T-cell (primary cell): Measurements from ENCODE around the gene CACNB2. TPM values are rescaled to one million over a fixed set of nuclear protein-coding genes. Genes with fewer than 3 reads are reported as not detected.

Experiments
- ATAC-seq, 4 experiments: fragments of 200-7000 bp in 3 of 4; fragments of 150-1000 bp in 1 of 4; cut with Tn5 transposase; replicated peaks in 1 of 4; 1 replicate in 3 of 4; 2 replicates in 1 of 4; pipeline ENCODE4 v1.10.0; 2021; ENCODE audit warnings: moderate library complexity in 3 of 4, mild to moderate bottlenecking in 2 of 4, moderate number of reproducible peaks in 1 of 4
- CTCF ChIA-PET, 2 donors: fragments of 300-600 bp; sonication (Branson Sonifier 250); formaldehyde crosslinking; loops; one replicate each; lab custom pipeline; 2022; ENCODE audit warnings: antibody characterized with exemption in 2 of 2; lab: Charles Lee
- POLR2A ChIA-PET, 2 donors: fragments of 300-600 bp; sonication (Branson Sonifier 250); formaldehyde crosslinking; loops; one replicate each; lab custom pipeline; 2022; ENCODE audit warnings: antibody characterized with exemption in 2 of 2; lab: Charles Lee
- DNase-seq, 35 experiments: peaks; one replicate each; pipeline versions ENCODE4 v3.0.0 to v3.0.0-alpha.2; 2013 to 2023
- H3K27ac ChIP-seq: one replicate; pipeline ENCODE4 v1.5.1; 2013; ENCODE audit warnings: low read length
- H3K27me3 ChIP-seq, 2 experiments: replicated peaks in 1 of 2; 1 replicate in 1 of 2; 2 replicates in 1 of 2; pipeline versions ENCODE4 v1.6.1 to v1.7.0; 2013; ENCODE audit warnings: low read length in 1 of 2, mixed read lengths in 1 of 2; ENCODE audit not compliant: control insufficient read depth in 2 of 2, insufficient read depth in 2 of 2; ENCODE audit errors: extremely low read depth in 1 of 2
- H3K36me3 ChIP-seq, 2 donors: 1 replicate in 1 of 2; 2 replicates in 1 of 2; pipeline versions ENCODE4 v1.6.1 to v1.7.0; 2013; ENCODE audit warnings: low read length in 1 of 2; ENCODE audit not compliant: control insufficient read depth in 2 of 2, insufficient read depth in 1 of 2; ENCODE audit errors: extremely low read depth in 1 of 2
- H3K4me1 ChIP-seq, 2 experiments: 1 replicate in 1 of 2; 2 replicates in 1 of 2; pipeline versions ENCODE4 v1.6.1 to v1.7.0; 2013; ENCODE audit warnings: low read length in 2 of 2, mixed read lengths in 1 of 2; ENCODE audit not compliant: insufficient read depth in 2 of 2, control insufficient read depth in 1 of 2; ENCODE audit errors: extremely low read depth in 1 of 2
- H3K4me3 ChIP-seq, 2 donors: 1 replicate in 1 of 2; 2 replicates in 1 of 2; pipeline versions ENCODE4 v1.5.1 to v1.7.0; 2013; ENCODE audit warnings: mild to moderate bottlenecking in 2 of 2, low read length in 1 of 2, moderate library complexity in 1 of 2; ENCODE audit not compliant: control insufficient read depth in 1 of 2; ENCODE audit errors: extremely low read depth in 1 of 2
- H3K9me3 ChIP-seq: 2 replicates; pipeline ENCODE4 v1.7.0; 2013
- H3K27ac Mint-ChIP-seq, 2 donors: one replicate each; pipeline ENCODE4 v1.8.0; 2020 to 2021; ENCODE audit warnings: mild to moderate bottlenecking in 2 of 2, mixed read lengths in 2 of 2
- H3K27me3 Mint-ChIP-seq, 2 donors: one replicate each; pipeline ENCODE4 v1.8.0; 2021 to 2022; ENCODE audit warnings: mixed read lengths in 2 of 2
- H3K36me3 Mint-ChIP-seq: one replicate; pipeline ENCODE4 v1.8.0; 2021; ENCODE audit warnings: mixed read lengths
- H3K4me1 Mint-ChIP-seq, 3 donors: one replicate each; pipeline ENCODE4 v1.8.0; 2020 to 2022; ENCODE audit warnings: mixed read lengths in 3 of 3, mild to moderate bottlenecking in 1 of 3
- H3K4me3 Mint-ChIP-seq, 3 donors: one replicate each; pipeline ENCODE4 v1.8.0; 2020 to 2022; ENCODE audit warnings: mild to moderate bottlenecking in 3 of 3, mixed read lengths in 3 of 3, moderate library complexity in 3 of 3
- H3K9me3 Mint-ChIP-seq, 3 donors: one replicate each; pipeline ENCODE4 v1.8.0; 2020 to 2022; ENCODE audit warnings: mixed read lengths in 3 of 3
- WGBS: methylation state at CpG from one replicate; pipeline ENCODE4 v1.1.5; 2013; ENCODE audit warnings: missing lambda C conversion rate; ENCODE audit not compliant: insufficient coverage; 5-methylcytosine and 5-hydroxymethylcytosine counted together
- total RNA-seq, 35 experiments: library from RNA in 6 of 35; stranded (reverse) in 6 of 35; fragments of 120-200 nt in 1 of 35; gene quantifications; one replicate each; pipeline versions ENCODE4 v1.2.1 to v1.2.4 and lab custom pipeline; 2013 to 2026

The CACNB2 gene
- total RNA-seq, 5 donors from 2014 or later (not counting 1 experiment from before 2014, with no cell fraction given): not detected

DNA sequence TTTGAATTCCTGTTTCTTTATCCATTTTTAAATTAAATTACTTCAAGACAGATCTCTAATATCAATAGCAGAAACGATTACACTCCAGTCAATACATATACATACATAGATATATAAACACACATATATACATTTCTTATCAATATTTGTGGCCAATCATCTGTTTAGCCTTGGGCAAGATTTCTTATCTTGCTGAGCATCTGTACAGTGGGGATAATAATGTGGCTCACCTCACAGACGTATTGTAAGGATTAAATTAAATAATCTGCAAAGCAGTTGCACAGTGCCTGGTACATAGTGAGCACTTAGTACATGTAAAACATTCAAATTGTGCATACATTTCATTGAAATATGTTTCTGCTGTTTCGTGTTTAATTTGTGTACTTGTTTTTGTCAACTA, 17.5 kb upstream of the CACNB2 start:
- no peaks in the 10 kb centered on the region for H3K36me3 ChIP-seq
- Mint-ChIP-seq H3K9me3 (no peaks in the 10 kb centered on the region), H3K4me1 (no peaks in the 10 kb centered on the region), H3K4me3 (no peak overlapping the region), H3K36me3 (no peaks in the 10 kb centered on the region), H3K27me3 (peaks cover 0 to 4% of the 10 kb centered on the region in 2 donors), H3K27ac (no peak overlapping the region)
- H3K27me3 ChIP-seq: no peaks in the 10 kb centered on the region
- no CpG with 5 or more reads among the region's 3 CpGs for WGBS
- no peaks in the 10 kb centered on the region for H3K9me3 ChIP-seq
- ChIA-PET POLR2A (no interaction called here), CTCF (no interaction called here)
- H3K4me1 ChIP-seq: no peaks in the 10 kb centered on the region
- no peak overlapping the region for H3K27ac ChIP-seq
- ATAC-seq (no peak), DNase-seq (no peak)
- no peak overlapping the region for H3K4me3 ChIP-seq

DNA sequence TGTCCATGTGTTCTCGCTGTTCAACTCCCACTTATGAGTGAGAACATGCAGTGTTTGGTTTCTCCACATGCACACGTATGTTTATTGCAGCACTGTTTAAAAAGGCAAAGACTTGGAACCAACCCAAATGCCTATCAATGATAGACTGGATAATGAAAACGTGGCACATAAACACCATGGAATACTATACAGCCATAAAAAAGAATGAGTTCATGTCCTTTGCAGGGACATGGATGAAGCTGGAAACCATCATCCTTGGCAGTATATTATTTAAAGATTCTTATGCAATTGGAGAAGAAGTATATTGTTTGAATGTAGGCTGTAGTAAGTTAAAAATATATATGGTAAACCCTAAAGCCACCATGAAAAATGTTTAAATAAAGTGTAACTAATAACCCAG, 7.2 kb upstream of the CACNB2 start:
- H3K27ac ChIP-seq: no peak overlapping the region
- ATAC-seq (no peak), DNase-seq (no peak)
- POLR2A ChIA-PET: no interaction called here
- Mint-ChIP-seq H3K4me3 (no peak overlapping the region), H3K27me3 (peaks cover 0 to 11% of the 10 kb centered on the region in 2 donors), H3K27ac (no peak overlapping the region), H3K4me1 (no peaks in the 10 kb centered on the region), H3K9me3 (no peaks in the 10 kb centered on the region), H3K36me3 (no peaks in the 10 kb centered on the region)
- no peak overlapping the region for H3K4me3 ChIP-seq
- WGBS: no CpG with 5 or more reads among the region's 3 CpGs
- H3K36me3 ChIP-seq: no peaks in the 10 kb centered on the region
- H3K9me3 ChIP-seq: no peaks in the 10 kb centered on the region
- CTCF ChIA-PET: no interaction called here
- no peaks in the 10 kb centered on the region for H3K4me1 ChIP-seq
- no peaks in the 10 kb centered on the region for H3K27me3 ChIP-seq

DNA sequence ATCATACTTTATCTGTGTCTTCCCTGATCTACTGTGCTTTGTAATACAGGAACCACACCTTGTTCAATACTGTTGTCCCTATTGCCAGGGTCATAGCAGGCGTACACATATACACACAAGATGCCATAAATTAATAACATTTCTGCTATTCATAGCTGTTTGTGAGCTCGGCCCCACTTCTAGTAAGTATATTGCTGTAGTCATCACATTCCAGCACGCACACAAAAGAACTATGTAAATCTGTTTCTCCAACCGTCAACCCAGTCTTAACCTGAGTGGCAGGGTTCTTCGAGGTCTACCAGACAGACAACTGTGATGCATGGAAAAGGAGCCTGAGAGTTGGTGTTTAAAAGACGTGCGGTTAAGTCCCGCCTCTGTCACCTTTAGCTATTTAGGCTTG, 5.7 kb upstream of the CACNB2 start:
- H3K4me3 Mint-ChIP-seq: no peak overlapping the region
- ChIA-PET POLR2A (interaction anchor here in 1 of 2 donors (0.5 kb wide), 1 partner anchor 560 kb away, joined by 8 read pairs; no protein-coding TSS in a partner anchor), CTCF (no interaction called here)
- H3K4me1 Mint-ChIP-seq: no peaks in the 10 kb centered on the region
- Histone ChIP-seq H3K27me3 (peaks cover 0 to 3% of the 10 kb centered on the region in 2 experiments), H3K9me3 (no peaks in the 10 kb centered on the region), H3K4me3 (no peak overlapping the region), H3K36me3 (no peaks in the 10 kb centered on the region), H3K27ac (no peak overlapping the region), H3K4me1 (no peaks in the 10 kb centered on the region)
- no peak overlapping the region for H3K27ac Mint-ChIP-seq
- H3K9me3 Mint-ChIP-seq: no peaks in the 10 kb centered on the region
- H3K27me3 Mint-ChIP-seq: peaks cover 9% of the 10 kb centered on the region in 2 donors
- H3K36me3 Mint-ChIP-seq: no peaks in the 10 kb centered on the region
- no peak for ATAC-seq
- 57% methylated on average over 3 of the region's 8 CpGs for WGBS
- no peak for DNase-seq

DNA sequence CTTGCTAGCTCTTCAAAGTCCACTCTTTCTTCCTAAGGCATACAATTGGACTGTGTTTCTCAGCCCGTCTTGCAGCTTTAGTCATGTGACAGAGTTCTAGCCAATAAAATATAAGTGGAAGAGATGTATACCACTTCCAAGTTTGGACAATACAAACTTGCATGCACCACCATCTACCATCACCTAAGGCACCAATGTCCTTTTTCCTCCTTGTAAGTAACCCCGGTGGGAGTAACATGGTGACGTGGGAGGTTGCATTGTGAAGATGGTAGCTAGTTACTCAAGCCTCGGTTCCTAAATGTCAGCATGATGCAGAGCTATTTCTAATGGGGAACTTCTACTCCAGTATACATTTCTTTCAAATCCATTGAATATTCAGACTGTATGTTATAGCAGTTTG, 5.3 kb upstream of the CACNB2 start:
- no peaks in the 10 kb centered on the region for H3K9me3 ChIP-seq
- ATAC-seq: no peak
- H3K4me1 ChIP-seq: peaks cover 0 to 2% of the 10 kb centered on the region in 2 experiments
- no peak for DNase-seq
- no peaks in the 10 kb centered on the region for H3K36me3 Mint-ChIP-seq
- no peak overlapping the region for H3K4me3 Mint-ChIP-seq
- CTCF ChIA-PET: no interaction called here
- no peak overlapping the region for H3K27ac Mint-ChIP-seq
- no peaks in the 10 kb centered on the region for H3K9me3 Mint-ChIP-seq
- no peak overlapping the region for H3K27ac ChIP-seq
- no peaks in the 10 kb centered on the region for H3K36me3 ChIP-seq
- peaks cover 9 to 13% of the 10 kb centered on the region in 2 donors for H3K27me3 Mint-ChIP-seq
- no peak overlapping the region for H3K4me3 ChIP-seq
- no CpG with 5 or more reads among the region's 4 CpGs for WGBS
- POLR2A ChIA-PET: interaction anchor here in 1 of 2 donors (0.5 kb wide), 1 partner anchor 559 kb away, joined by 8 read pairs; no protein-coding TSS in a partner anchor
- H3K4me1 Mint-ChIP-seq: peaks cover 0 to 2% (median 0%) of the 10 kb centered on the region in 3 donors
- peaks cover 0 to 7% of the 10 kb centered on the region in 2 experiments for H3K27me3 ChIP-seq

DNA sequence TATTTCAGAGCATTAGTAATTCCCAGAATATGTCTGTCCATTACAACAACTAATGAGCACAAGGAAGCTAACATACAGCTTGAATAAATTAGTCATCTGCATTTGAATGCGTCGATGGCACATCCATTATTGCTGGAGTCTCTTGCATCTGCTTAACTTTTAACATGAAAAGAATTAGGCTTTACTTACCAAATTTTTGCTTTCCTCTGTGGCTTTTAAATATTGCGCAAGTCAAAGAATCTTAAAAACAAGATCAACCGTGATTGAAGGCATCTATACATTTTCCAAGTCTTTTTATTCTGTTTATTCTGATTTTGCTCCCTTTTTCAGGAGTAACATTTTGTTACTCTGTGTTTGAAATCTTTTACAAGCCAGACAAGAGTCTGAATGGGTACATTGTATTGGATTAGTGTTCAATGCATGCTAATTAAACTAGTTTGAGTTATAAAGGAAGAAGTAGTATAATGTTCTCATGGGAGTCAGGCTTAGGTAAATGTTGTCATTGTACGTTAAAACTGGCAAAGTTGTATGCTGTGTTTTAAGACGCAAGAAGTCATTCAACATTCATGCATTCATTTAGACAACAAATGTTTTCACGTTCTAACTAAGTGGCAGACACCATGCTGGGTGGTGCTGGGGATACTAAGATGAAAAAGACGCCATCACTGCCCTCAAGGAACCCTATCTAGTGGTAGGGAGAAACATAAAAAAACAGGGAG, 4.0 kb upstream of the CACNB2 start:
- Histone ChIP-seq H3K4me1 (peaks cover 0 to 2% of the 10 kb centered on the region in 2 experiments), H3K27me3 (peaks cover 0 to 18% of the 10 kb centered on the region in 2 experiments), H3K9me3 (no peaks in the 10 kb centered on the region), H3K4me3 (no peak overlapping the region), H3K36me3 (no peaks in the 10 kb centered on the region), H3K27ac (no peak overlapping the region)
- Mint-ChIP-seq H3K27ac (no peak overlapping the region), H3K9me3 (no peaks in the 10 kb centered on the region), H3K36me3 (no peaks in the 10 kb centered on the region), H3K27me3 (peaks cover 9 to 20% of the 10 kb centered on the region in 2 donors), H3K4me3 (no peak overlapping the region), H3K4me1 (peaks cover 0 to 2% (median 0%) of the 10 kb centered on the region in 3 donors)
- CTCF ChIA-PET: no interaction called here
- POLR2A ChIA-PET: no interaction called here
- ATAC-seq (no peak), DNase-seq (no peak)
- 100% methylated on average over 2 of the region's 8 CpGs for WGBS

DNA sequence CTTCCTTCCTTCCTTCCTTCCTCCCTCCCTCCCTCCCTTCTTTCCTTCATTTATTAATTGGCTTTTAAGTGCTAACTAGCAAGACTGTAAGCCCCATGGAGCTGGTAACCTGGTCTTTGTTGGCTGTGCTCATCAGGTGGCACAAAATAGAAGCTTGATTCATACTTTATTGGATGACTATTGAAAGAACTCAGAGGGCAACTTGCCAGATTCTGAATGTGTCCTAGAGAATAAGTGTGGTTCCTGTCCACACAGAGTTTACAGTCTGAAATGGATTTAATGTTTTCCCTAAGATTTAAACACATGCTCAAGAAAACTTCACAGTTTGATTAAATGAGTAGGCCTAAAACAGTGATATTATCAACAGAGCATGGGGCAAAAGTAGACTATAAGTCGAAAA, 3.1 kb upstream of the CACNB2 start:
- peaks cover 18 to 28% of the 10 kb centered on the region in 2 donors for H3K27me3 Mint-ChIP-seq
- H3K27me3 ChIP-seq: peaks cover 0 to 22% of the 10 kb centered on the region in 2 experiments
- ChIA-PET CTCF (no interaction called here), POLR2A (no interaction called here)
- no peak overlapping the region for H3K4me3 ChIP-seq
- no peaks in the 10 kb centered on the region for H3K9me3 Mint-ChIP-seq
- no peak overlapping the region for H3K27ac Mint-ChIP-seq
- H3K36me3 Mint-ChIP-seq: no peaks in the 10 kb centered on the region
- DNase-seq (no peak), ATAC-seq (no peak)
- WGBS: no CpG with 5 or more reads among the region's 1 CpG
- H3K4me1 Mint-ChIP-seq: peaks cover 0 to 4% (median 3%) of the 10 kb centered on the region in 3 donors
- no peak overlapping the region for H3K27ac ChIP-seq
- H3K36me3 ChIP-seq: no peaks in the 10 kb centered on the region
- no peaks in the 10 kb centered on the region for H3K9me3 ChIP-seq
- H3K4me1 ChIP-seq: peaks cover 0 to 2% of the 10 kb centered on the region in 2 experiments
- no peak overlapping the region for H3K4me3 Mint-ChIP-seq
